Tibial nerve (tissue), 4 donors: ENCODE measurements around the gene MEF2C.

ENCODE experiments used
- EP300 ChIP-seq, 2 donors: sonication (generic); formaldehyde crosslinking; IDR thresholded peaks; one replicate each; pipeline ENCODE4 v1.6.1; 2017; ENCODE audit warnings: antibody characterized with exemption in 2 of 2, mild to moderate bottlenecking in 1 of 2
- POLR2A ChIP-seq, 2 donors: fragments of 450-650 bp; IDR thresholded peaks; one replicate each; pipeline ENCODE4 v1.6.1; 2017; ENCODE audit warnings: antibody characterized with exemption in 2 of 2, mild to moderate bottlenecking in 2 of 2, moderate library complexity in 2 of 2
- TF ChIP-seq, protein P1 (sequence below), 5 experiments: fragments of 200-600 bp in 3 of 5; fragments of 450-650 bp in 2 of 5; sonication (generic) in 3 of 5; IDR thresholded peaks; one replicate each; pipeline ENCODE4 v1.5.1; 2016 to 2019; ENCODE audit warnings: antibody characterized with exemption in 5 of 5, mild to moderate bottlenecking in 3 of 5, moderate library complexity in 2 of 5

DNA sequence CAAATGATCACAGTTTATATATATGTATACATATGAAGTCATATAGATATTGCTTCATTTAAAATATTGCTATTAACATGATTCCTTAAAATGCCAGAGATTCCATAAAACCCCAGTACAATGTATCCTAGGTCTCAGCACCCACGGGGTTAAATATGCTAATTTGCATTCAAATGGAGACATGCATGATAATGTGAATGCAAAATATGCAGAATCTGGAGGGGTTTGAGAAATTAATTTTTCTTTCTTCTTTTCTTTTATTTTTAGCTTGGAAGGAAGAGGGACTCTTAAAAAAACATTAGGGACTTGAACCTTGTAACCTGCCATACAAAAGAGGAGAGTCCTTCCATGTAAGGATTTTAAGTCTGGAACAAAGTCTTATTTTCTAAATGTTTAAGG lies 211.9 kb downstream of the MEF2C start:
- TF ChIP-seq, protein P1, sequence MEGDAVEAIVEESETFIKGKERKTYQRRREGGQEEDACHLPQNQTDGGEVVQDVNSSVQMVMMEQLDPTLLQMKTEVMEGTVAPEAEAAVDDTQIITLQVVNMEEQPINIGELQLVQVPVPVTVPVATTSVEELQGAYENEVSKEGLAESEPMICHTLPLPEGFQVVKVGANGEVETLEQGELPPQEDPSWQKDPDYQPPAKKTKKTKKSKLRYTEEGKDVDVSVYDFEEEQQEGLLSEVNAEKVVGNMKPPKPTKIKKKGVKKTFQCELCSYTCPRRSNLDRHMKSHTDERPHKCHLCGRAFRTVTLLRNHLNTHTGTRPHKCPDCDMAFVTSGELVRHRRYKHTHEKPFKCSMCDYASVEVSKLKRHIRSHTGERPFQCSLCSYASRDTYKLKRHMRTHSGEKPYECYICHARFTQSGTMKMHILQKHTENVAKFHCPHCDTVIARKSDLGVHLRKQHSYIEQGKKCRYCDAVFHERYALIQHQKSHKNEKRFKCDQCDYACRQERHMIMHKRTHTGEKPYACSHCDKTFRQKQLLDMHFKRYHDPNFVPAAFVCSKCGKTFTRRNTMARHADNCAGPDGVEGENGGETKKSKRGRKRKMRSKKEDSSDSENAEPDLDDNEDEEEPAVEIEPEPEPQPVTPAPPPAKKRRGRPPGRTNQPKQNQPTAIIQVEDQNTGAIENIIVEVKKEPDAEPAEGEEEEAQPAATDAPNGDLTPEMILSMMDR (IDR thresholded peaks at IDR 0.05), result no peak
- TF ChIP-seq POLR2A (IDR thresholded peaks at IDR 0.05) (no peak), EP300 (IDR thresholded peaks at IDR 0.05) (no peak)
